Tibial nerve (tissue), 4 donors: Measurements from ENCODE around the gene ITPRIPL2.

Experiments used
- CTCF ChIP-seq, 5 experiments: fragments of 200-600 bp in 3 of 5; fragments of 450-650 bp in 2 of 5; sonication (generic) in 3 of 5; IDR thresholded peaks; one replicate each; pipeline ENCODE4 v1.5.1; 2016 to 2019; ENCODE audit warnings: antibody characterized with exemption in 5 of 5, mild to moderate bottlenecking in 3 of 5, moderate library complexity in 2 of 5
- EP300 ChIP-seq, 2 donors: sonication (generic); formaldehyde crosslinking; IDR thresholded peaks; one replicate each; pipeline ENCODE4 v1.6.1; 2017; ENCODE audit warnings: antibody characterized with exemption in 2 of 2, mild to moderate bottlenecking in 1 of 2
- POLR2A ChIP-seq, 2 donors: fragments of 450-650 bp; IDR thresholded peaks; one replicate each; pipeline ENCODE4 v1.6.1; 2017; ENCODE audit warnings: antibody characterized with exemption in 2 of 2, mild to moderate bottlenecking in 2 of 2, moderate library complexity in 2 of 2

DNA sequence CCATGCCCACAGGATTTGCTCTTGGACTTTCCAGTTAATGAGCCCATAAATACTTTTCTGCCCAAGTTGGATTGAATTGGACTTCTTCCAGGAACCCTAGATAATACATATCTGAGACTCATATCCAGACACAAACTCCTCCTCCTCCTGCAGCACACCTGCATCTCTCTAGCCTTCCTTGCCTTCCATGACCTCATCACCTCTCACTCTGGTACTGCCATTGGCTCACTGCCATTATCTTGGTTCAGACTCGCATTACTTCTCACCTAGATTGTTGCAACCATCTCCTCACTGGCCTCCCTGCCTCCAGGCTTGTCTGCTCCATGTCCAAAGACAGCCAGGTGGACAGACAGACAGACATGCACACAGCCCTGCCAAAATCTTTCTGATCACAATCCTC lies 49.5 kb downstream of the ITPRIPL2 start:
- TF ChIP-seq POLR2A (IDR thresholded peaks at IDR 0.05) (no peak), CTCF (IDR thresholded peaks at IDR 0.05) (no peak), EP300 (IDR thresholded peaks at IDR 0.05) (no peak)
